SU-DHL-6 (cell line): ENCODE results near the gene KLRK1.
"Not testable (repeated sequence)": the region's sequence is repeated elsewhere in the genome, so short reads cannot be mapped to it uniquely, and the experiment has no call there.

Experiments used
- CTCF ChIP-seq: fragments of 200-600 bp; sonication (generic); IDR thresholded peaks from one replicate; pipeline ENCODE4 v1.5.1; 2017; ENCODE audit warnings: antibody characterized with exemption, mild to moderate bottlenecking, low read length, moderate library complexity; ENCODE audit not compliant: insufficient read depth, poor library complexity, severe bottlenecking
- EZH2phosphoT487 ChIP-seq: fragments of 200-600 bp; sonication (generic), shearing (Covaris generic); conservative IDR thresholded peaks from 2 replicates; pipeline ENCODE4 v1.6.1; 2018; ENCODE audit warnings: mild to moderate bottlenecking, antibody characterized with exemption, low read length, moderate library complexity, mixed read lengths

- TF ChIP-seq CTCF, EZH2phosphoT487: not testable (repeated sequence)
These were observed 40.8 kb upstream of the KLRK1 start for GRCh38 chr12:10430623-10431022.
